ENCODE measurements around the gene NMB. TPM values are rescaled to one million over a fixed set of nuclear protein-coding genes. Genes with fewer than 3 reads are reported as not detected.

The NMB gene
- total and polyA plus RNA-seq, 2 of the 13 experiments (the other 11 are each of a cell fraction or from before 2014, with no cell fraction given), result 10.4 to 25.4 TPM

GRCh38 chr15:84633311-84634227 lies 24.4 kb downstream of the NMB start (continued):
- TF ChIP-seq ZNF737 (CRISPR knock-in tag; IDR thresholded peaks at IDR 0.05; ENCODE audit: borderline replicate concordance), result no peak
- no peak for TF ChIP-seq ZBTB21 (CRISPR knock-in tag; IDR thresholded peaks at IDR 0.05)
- TF ChIP-seq ARHGAP35 (CRISPR knock-in tag; IDR thresholded peaks at IDR 0.05; ENCODE audit: borderline replicate concordance), result peak; percentile 45; the same call in 1 of the 2 replicates
- no peak for TF ChIP-seq ZNF562 (CRISPR knock-in tag; IDR thresholded peaks at IDR 0.05; ENCODE audit: borderline replicate concordance)
- no peak for TF ChIP-seq ZBTB34 (CRISPR knock-in tag; IDR thresholded peaks at IDR 0.05)
- no peak for TF ChIP-seq ZSCAN22 (CRISPR knock-in tag; IDR thresholded peaks at IDR 0.05)
- peak; percentile 76 for TF ChIP-seq AGO2 (optimal IDR thresholded peaks at IDR 0.05; ENCODE audit: low read depth, low read length)
- TF ChIP-seq MEIS2 (CRISPR knock-in tag; IDR thresholded peaks at IDR 0.05), result 0 out of 2 replicates have a peak, but pooled peaks have one; percentile 54
- no peak for TF ChIP-seq ZFYVE20 (CRISPR knock-in tag; IDR thresholded peaks at IDR 0.05; ENCODE audit: borderline replicate concordance, low read depth)
- TF ChIP-seq SOX13 (IDR thresholded peaks at IDR 0.05), result no peak
- TF ChIP-seq SOX13 (CRISPR knock-in tag; conservative IDR thresholded peaks at IDR 0.05 in 1 of 2, IDR thresholded peaks at IDR 0.05 in 1 of 2), result peak in 1 of 2 experiments; percentile 62; a peak in 2 of 4 replicates
- TF ChIP-seq SRSF1 (optimal IDR thresholded peaks at IDR 0.05; ENCODE audit: low read depth, low read length), result no peak
- no peak for TF ChIP-seq GATAD2A (CRISPR knock-in tag; IDR thresholded peaks at IDR 0.05)
- peak; percentile 75 for TF ChIP-seq PHF8 (CRISPR knock-in tag; IDR thresholded peaks at IDR 0.05)
- peak; percentile 67; the same call in 1 of the 2 replicates for TF ChIP-seq MYPOP (CRISPR knock-in tag; IDR thresholded peaks at IDR 0.05)
- TF ChIP-seq ZNF354B (CRISPR knock-in tag; IDR thresholded peaks at IDR 0.05), result no peak
- peak; percentile 40; the same call in 1 of the 2 replicates for TF ChIP-seq RAD21 (CRISPR knock-in tag; IDR thresholded peaks at IDR 0.05)
- TF ChIP-seq CERS6 (CRISPR knock-in tag; IDR thresholded peaks at IDR 0.05), result no peak
- no peak for TF ChIP-seq ZNF512 (CRISPR knock-in tag; IDR thresholded peaks at IDR 0.05)
- no peak for TF ChIP-seq SETDB1 (CRISPR knock-in tag; IDR thresholded peaks at IDR 0.05; ENCODE audit: borderline replicate concordance)
- no peak for TF ChIP-seq REXO4 (CRISPR knock-in tag; IDR thresholded peaks at IDR 0.05; ENCODE audit: borderline replicate concordance)
- no peak for TF ChIP-seq ZC3H4 (CRISPR knock-in tag; IDR thresholded peaks at IDR 0.05; ENCODE audit: borderline replicate concordance)
- no peak for TF ChIP-seq TFE3 (CRISPR knock-in tag; IDR thresholded peaks at IDR 0.05)
